Suprapubic skin (tissue), 4 donors: ENCODE results near the gene TMEM179.

Source experiments
- EP300 ChIP-seq: sonication (generic); formaldehyde crosslinking; IDR thresholded peaks from one replicate; pipeline ENCODE4 v1.6.1; 2017; ENCODE audit warnings: antibody characterized with exemption
- POLR2A ChIP-seq, 2 donors: fragments of 450-650 bp; IDR thresholded peaks; one replicate each; pipeline ENCODE4 v1.6.1; 2017; ENCODE audit warnings: antibody characterized with exemption in 2 of 2, mild to moderate bottlenecking in 2 of 2, moderate library complexity in 2 of 2
- POLR2AphosphoS5 ChIP-seq, 3 donors: sonication (generic); formaldehyde crosslinking; IDR thresholded peaks; one replicate each; pipeline ENCODE4 v1.6.1; 2017; ENCODE audit warnings: antibody characterized with exemption in 3 of 3
- TF ChIP-seq, protein P1 (sequence below), 2 donors: fragments of 200-600 bp in 1 of 2; fragments of 450-650 bp in 1 of 2; sonication (generic) in 1 of 2; IDR thresholded peaks; one replicate each; pipeline ENCODE4 v1.5.1; 2016 to 2019; ENCODE audit warnings: antibody characterized with exemption in 2 of 2, mild to moderate bottlenecking in 1 of 2, moderate library complexity in 1 of 2

DNA sequence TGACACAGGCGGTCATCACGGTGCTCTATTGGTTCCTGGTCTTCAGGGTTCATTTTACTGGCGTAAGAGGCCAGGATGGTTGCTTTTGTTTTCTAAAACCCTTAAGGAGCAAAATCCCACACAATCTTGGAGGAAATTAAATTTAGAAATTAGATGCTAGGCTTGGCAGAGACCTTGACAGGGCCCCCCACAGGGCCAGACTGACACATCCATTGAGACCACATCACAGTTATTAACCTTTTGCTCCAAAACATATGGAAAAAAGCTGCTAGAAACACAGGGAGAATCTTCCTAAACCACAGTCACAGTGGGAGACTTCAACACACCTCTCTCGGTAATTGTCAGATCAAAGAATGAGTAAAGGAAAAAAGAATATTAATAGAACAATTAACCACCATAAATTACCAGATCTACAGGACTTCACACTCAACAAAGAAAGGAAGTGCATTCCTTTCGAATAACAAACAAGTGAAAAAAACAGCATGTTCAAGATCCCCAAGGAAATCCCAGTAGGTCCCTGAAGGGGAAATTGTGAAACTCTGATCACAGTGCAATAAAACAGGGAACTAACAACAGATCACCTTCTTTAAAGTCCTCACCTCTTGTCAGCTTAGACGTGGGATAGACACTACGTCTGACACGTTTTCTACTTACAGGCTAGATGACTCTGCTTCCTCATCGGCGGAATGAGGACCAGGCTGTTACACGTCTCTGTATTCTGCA is 40.2 kb upstream of the TMEM179 start:
- TF ChIP-seq, protein P1, sequence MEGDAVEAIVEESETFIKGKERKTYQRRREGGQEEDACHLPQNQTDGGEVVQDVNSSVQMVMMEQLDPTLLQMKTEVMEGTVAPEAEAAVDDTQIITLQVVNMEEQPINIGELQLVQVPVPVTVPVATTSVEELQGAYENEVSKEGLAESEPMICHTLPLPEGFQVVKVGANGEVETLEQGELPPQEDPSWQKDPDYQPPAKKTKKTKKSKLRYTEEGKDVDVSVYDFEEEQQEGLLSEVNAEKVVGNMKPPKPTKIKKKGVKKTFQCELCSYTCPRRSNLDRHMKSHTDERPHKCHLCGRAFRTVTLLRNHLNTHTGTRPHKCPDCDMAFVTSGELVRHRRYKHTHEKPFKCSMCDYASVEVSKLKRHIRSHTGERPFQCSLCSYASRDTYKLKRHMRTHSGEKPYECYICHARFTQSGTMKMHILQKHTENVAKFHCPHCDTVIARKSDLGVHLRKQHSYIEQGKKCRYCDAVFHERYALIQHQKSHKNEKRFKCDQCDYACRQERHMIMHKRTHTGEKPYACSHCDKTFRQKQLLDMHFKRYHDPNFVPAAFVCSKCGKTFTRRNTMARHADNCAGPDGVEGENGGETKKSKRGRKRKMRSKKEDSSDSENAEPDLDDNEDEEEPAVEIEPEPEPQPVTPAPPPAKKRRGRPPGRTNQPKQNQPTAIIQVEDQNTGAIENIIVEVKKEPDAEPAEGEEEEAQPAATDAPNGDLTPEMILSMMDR (IDR thresholded peaks at IDR 0.05) = no peak
- TF ChIP-seq POLR2A (IDR thresholded peaks at IDR 0.05) (no peak), POLR2AphosphoS5 (IDR thresholded peaks at IDR 0.05) (no peak), EP300 (no peak)
